HepG2 (cell line): Measurements from ENCODE around the gene THRSP. TPM values are rescaled to one million over a fixed set of nuclear protein-coding genes. Genes with fewer than 3 reads are reported as not detected.

Source experiments
- AHDC1 ChIP-seq: sonication (generic); formaldehyde crosslinking; IDR thresholded peaks from 2 replicates; pipeline ENCODE4 v1.5.1; 2020; ENCODE audit warnings: mild to moderate bottlenecking, missing genetic modification reagents, borderline replicate concordance
- BRD4 ChIP-seq: sonication (generic); formaldehyde crosslinking; IDR thresholded peaks from 2 replicates; pipeline ENCODE4 v1.4.0; 2020; ENCODE audit warnings: missing genetic modification reagents
- FOSL2 ChIP-seq: sonication (generic); formaldehyde crosslinking; IDR thresholded peaks from 2 replicates; pipeline ENCODE4 v1.4.0; 2020; ENCODE audit warnings: missing genetic modification reagents
- FOXC1 ChIP-seq: sonication (generic); formaldehyde crosslinking; IDR thresholded peaks from 2 replicates; pipeline ENCODE4 v1.8.0; 2022; ENCODE audit warnings: mild to moderate bottlenecking, missing genetic modification reagents, borderline replicate concordance
- HBP1 ChIP-seq: IDR thresholded peaks from 2 replicates; pipeline ENCODE4 v1.6.1; 2016; ENCODE audit warnings: low read depth, control low read depth
- MIXL1 ChIP-seq: IDR thresholded peaks from 2 replicates; pipeline ENCODE4 v1.6.1; 2016
- RBM39 ChIP-seq: fragments of 200-400 bp; formaldehyde crosslinking; IDR thresholded peaks from one replicate; pipeline ENCODE4 v1.6.1; 2018; ENCODE audit warnings: antibody characterized with exemption, mild to moderate bottlenecking, low read depth, low read length; ENCODE audit not compliant: poor library complexity, severe bottlenecking
- RXRB ChIP-seq: IDR thresholded peaks from 2 replicates; pipeline ENCODE4 v1.6.1; 2016; ENCODE audit warnings: borderline replicate concordance, missing genetic modification reagents, missing compliant biosample characterization
- STAG1 ChIP-seq: sonication (generic); formaldehyde crosslinking; IDR thresholded peaks from 2 replicates; pipeline ENCODE4 v1.4.0; 2020; ENCODE audit warnings: missing genetic modification reagents
- ZBTB10 ChIP-seq: sonication (generic); formaldehyde crosslinking; IDR thresholded peaks from 2 replicates; pipeline ENCODE4 v1.4.0; 2020; ENCODE audit warnings: missing genetic modification reagents, borderline replicate concordance
- ZBTB3 ChIP-seq: sonication (generic); formaldehyde crosslinking; IDR thresholded peaks from 2 replicates; pipeline ENCODE4 v1.4.0; 2020; ENCODE audit warnings: low read depth, mild to moderate bottlenecking, moderate library complexity, missing genetic modification reagents, borderline replicate concordance
- ZBTB8A ChIP-seq: sonication (generic); formaldehyde crosslinking; IDR thresholded peaks from 2 replicates; pipeline ENCODE4 v1.4.0; 2020; ENCODE audit warnings: mild to moderate bottlenecking, low read depth, missing genetic modification reagents, borderline replicate concordance
- ZNF274 ChIP-seq: sonication (generic); formaldehyde crosslinking; IDR thresholded peaks from 2 replicates; pipeline ENCODE4 v1.5.1; 2020; ENCODE audit warnings: mild to moderate bottlenecking, missing genetic modification reagents
- ZNF292 ChIP-seq: sonication (generic); formaldehyde crosslinking; IDR thresholded peaks from 2 replicates; pipeline ENCODE4 v1.8.1; 2022; ENCODE audit warnings: mild to moderate bottlenecking, low read depth, missing genetic modification reagents, borderline replicate concordance
- ZNF331 ChIP-seq: sonication (generic); formaldehyde crosslinking; IDR thresholded peaks from 2 replicates; pipeline ENCODE4 v1.4.0; 2020; ENCODE audit warnings: missing genetic modification reagents
- ZNF580 ChIP-seq: IDR thresholded peaks from 2 replicates; pipeline ENCODE4 v1.6.1; 2016; ENCODE audit warnings: low read depth, borderline replicate concordance
- ZNF761 ChIP-seq: sonication (generic); formaldehyde crosslinking; conservative IDR thresholded peaks from 2 replicates; pipeline ENCODE4 v1.4.0; 2020; ENCODE audit warnings: mild to moderate bottlenecking, missing genetic modification reagents
- ZNF773 ChIP-seq: sonication (generic); formaldehyde crosslinking; IDR thresholded peaks from 2 replicates; pipeline ENCODE4 v1.4.0; 2020; ENCODE audit warnings: missing genetic modification reagents, borderline replicate concordance
- ZNF878 ChIP-seq: sonication (generic); formaldehyde crosslinking; IDR thresholded peaks from 2 replicates; pipeline ENCODE4 v1.8.1; 2023; ENCODE audit warnings: mild to moderate bottlenecking, missing genetic modification reagents, moderate library complexity
- polyA plus RNA-seq, 8 experiments: library from polyadenylated mRNA; depleted of rRNA in 3 of 8; stranded (reverse) in 7 of 8; unstranded in 1 of 8; fragments of >200 nt; fragmentation: Illumina TruSeq in 4 of 8; extraction: Trizol in 4 of 8; gene quantifications; 2 replicates each; pipeline versions ENCODE4 v1.2.1 to v1.2.3, GENCODE V29; 2011 to 2016; ENCODE audit warnings: low read depth in 4 of 8, missing spikeins in 1 of 8, mixed read lengths in 1 of 8; ENCODE audit not compliant: insufficient read depth in 1 of 8
- total RNA-seq, 5 experiments: library from RNA; depleted of rRNA; stranded (reverse); fragments of >200 nt; fragmentation: Illumina TruSeq; extraction: Trizol; gene quantifications; 2 replicates each; pipeline ENCODE4 v1.2.3, GENCODE V29; 2016; ENCODE audit warnings: low read depth in 1 of 5

The THRSP gene
- total and polyA plus RNA-seq, 2 of the 13 experiments (the other 11 are each of a cell fraction or from before 2014, with no cell fraction given) = 0.13 to 0.58 TPM

- TF ChIP-seq AHDC1 = no peak
- 0 out of 2 replicates have a peak, but pooled peaks have one; percentile 80 for TF ChIP-seq ZNF878 (CRISPR knock-in tag)
- TF ChIP-seq FOSL2 (CRISPR knock-in tag) = peak; percentile 69
- peak; percentile 86 for TF ChIP-seq MIXL1 (CRISPR knock-in tag)
- no peak; the same call in 1 of the 2 replicates for TF ChIP-seq ZBTB8A (CRISPR knock-in tag)
- TF ChIP-seq ZNF292 (CRISPR knock-in tag) = peak; percentile 58
- TF ChIP-seq ZNF331 (CRISPR knock-in tag) = peak; percentile 95
- no peak for TF ChIP-seq ZBTB3 (CRISPR knock-in tag)
- TF ChIP-seq STAG1 (CRISPR knock-in tag) = peak; percentile 41
- TF ChIP-seq ZNF274 = peak; percentile 88
- TF ChIP-seq RBM39 = peak; percentile 72
- peak; percentile 95; the same call in 1 of the 2 replicates for TF ChIP-seq ZNF773
- peak; percentile 40; the same call in 1 of the 2 replicates for TF ChIP-seq ZNF761 (CRISPR knock-in tag)
- peak; percentile 100 for TF ChIP-seq BRD4 (CRISPR knock-in tag)
- peak; percentile 66; the same call in 1 of the 2 replicates for TF ChIP-seq RXRB (CRISPR knock-in tag)
- TF ChIP-seq HBP1 (CRISPR knock-in tag) = peak; percentile 95
- peak; percentile 94 for TF ChIP-seq FOXC1
- TF ChIP-seq ZNF580 = peak; percentile 95
- no peak; the same call in 1 of the 2 replicates for TF ChIP-seq ZBTB10 (CRISPR knock-in tag)
Observed at GRCh38 chr11:78079232-78080083, 15.8 kb downstream of the THRSP start, which contains the start of gene NDUFC2 (continued).
